ENCODE data around the gene RXRG. TPM values are rescaled to one million over a fixed set of nuclear protein-coding genes. Genes with fewer than 3 reads are reported as not detected.

Gene RXRG
- total RNA-seq, 1 experiment from 2014 or later = not detected

DNA sequence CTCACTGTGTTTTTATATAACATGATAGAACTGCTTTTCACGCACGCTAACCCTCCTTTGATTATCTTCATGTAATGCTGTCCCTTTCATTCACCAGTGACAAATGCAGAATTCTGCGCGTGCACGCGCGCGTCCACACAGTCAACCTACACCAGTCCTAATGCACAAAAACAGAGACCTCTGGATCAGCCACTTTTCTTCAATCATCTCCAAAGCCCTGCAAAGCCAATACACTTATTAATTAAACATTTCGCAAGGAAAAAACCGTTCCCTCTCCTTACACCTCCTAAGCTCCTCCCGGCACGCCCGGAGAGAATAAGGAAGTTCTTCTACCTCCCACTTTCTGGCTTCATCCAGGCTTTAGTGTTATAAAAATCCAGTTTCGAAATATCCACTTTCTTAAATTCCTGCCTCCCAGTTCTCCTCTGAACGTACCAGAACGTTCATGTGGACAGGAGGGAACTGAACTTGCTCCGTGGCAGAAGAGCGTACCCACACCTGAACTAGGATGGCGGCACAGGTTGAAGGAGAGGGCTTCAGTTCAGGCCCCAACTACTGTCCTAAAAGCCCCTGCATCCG lies 93.0 kb downstream of the RXRG start:
- Mint-ChIP-seq H3K4me3 (peak overlapping the region; percentile 69), H3K27me3 (ENCODE audit: low read depth) (peaks cover 93% of the 10 kb centered on the region), H3K4me1 (peaks cover 76% of the 10 kb centered on the region), H3K9me3 (no peaks in the 10 kb centered on the region), H3K27ac (no peak overlapping the region), H3K36me3 (no peaks in the 10 kb centered on the region)
- CTCF ChIA-PET = interaction anchor here (1.0 to 7.9 kb wide), 6 partner anchors 8 to 222 kb away, joined by 3 to 137 read pairs (median 6); no protein-coding TSS in a partner anchor
- POLR2A ChIA-PET = no interaction called here
- TF ChIP-seq ETV6 (CRISPR knock-in tag; IDR thresholded peaks at IDR 0.05) (0 out of 2 replicates have a peak, but pooled peaks have one; percentile 17), SOX15 (CRISPR knock-in tag; IDR thresholded peaks at IDR 0.05) (no peak), ZNF423 (CRISPR knock-in tag; IDR thresholded peaks at IDR 0.05) (no peak)
- ATAC-seq (no peak), DNase-seq (ENCODE audit: low spot score) (no peak)

Other genes with a start within 250 kb of the RXRG start
- gene LMX1A, start 88.4 kb downstream of the RXRG start, total RNA-seq (2021) = not detected in 3 replicates
- 0.14 TPM in 1 of 3 replicates, not detected in the others for gene LRRC52, start 98.9 kb upstream of the RXRG start, total RNA-seq (2021)
- 120 to 137 TPM (median 124 TPM) in 3 replicates for gene MGST3, start 186.1 kb upstream of the RXRG start, total RNA-seq (2021)

Measured in WTC11 (cell line).